Activated CD8-positive, alpha-beta memory T cell treated with anti-CD3 and anti-CD28 coated beads for 4 hours (primary cell): ENCODE results near the gene SMIM23.

Experiments
- DNase-seq, 2 donors: peaks; one replicate each; pipeline ENCODE4 v3.0.0-alpha.2; 2020; ENCODE audit warnings: low read depth in 2 of 2

SMIM23 gene

GRCh38 chr5:171785517-171785916, at the start of gene SMIM23:
SMIM23 (plus strand) TSS chr5:171785817; CDS start chr5:171785872, 55 bp downstream.
- DNase-seq, result no peak

GRCh38 chr5:171736976-171737891, 48.4 kb upstream of the SMIM23 start:
- DNase-seq, result no peak

GRCh38 chr5:171738501-171738900, 47.1 kb upstream of the SMIM23 start:
- DNase-seq, result no peak

- no peak for DNase-seq
These were observed 46.3 kb upstream of the SMIM23 start for GRCh38 chr5:171739271-171739670.

GRCh38 chr5:171743436-171744076, 42.1 kb upstream of the SMIM23 start:
- DNase-seq, result no peak

GRCh38 chr5:171744264-171744663, 41.4 kb upstream of the SMIM23 start:
- DNase-seq, result no peak

GRCh38 chr5:171744882-171745281, 40.7 kb upstream of the SMIM23 start:
- DNase-seq, result no peak

GRCh38 chr5:171745602-171746001, 40.0 kb upstream of the SMIM23 start:
- no peak for DNase-seq

- no peak for DNase-seq
These were observed 38.4 kb upstream of the SMIM23 start for GRCh38 chr5:171747061-171747859.

- DNase-seq, result no peak
These were observed 36.9 kb upstream of the SMIM23 start for GRCh38 chr5:171748720-171749119.

GRCh38 chr5:171749365-171749764, 36.3 kb upstream of the SMIM23 start:
- DNase-seq, result no peak

- DNase-seq, result no peak
These were observed 35.3 kb upstream of the SMIM23 start for GRCh38 chr5:171750311-171750788.

GRCh38 chr5:171755354-171755821, 30.2 kb upstream of the SMIM23 start:
- DNase-seq, result no peak

- DNase-seq, result no peak
These were observed 27.6 kb upstream of the SMIM23 start for GRCh38 chr5:171757853-171758535.

GRCh38 chr5:171759777-171760176, 25.8 kb upstream of the SMIM23 start:
- DNase-seq, result no peak

- no peak for DNase-seq
These were observed 23.5 kb upstream of the SMIM23 start for GRCh38 chr5:171762021-171762608.

- DNase-seq, result no peak
These were observed 22.7 kb upstream of the SMIM23 start for GRCh38 chr5:171762903-171763302.

- DNase-seq, result no peak
These were observed 21.4 kb upstream of the SMIM23 start for GRCh38 chr5:171764265-171764664.

GRCh38 chr5:171766875-171767274, 18.7 kb upstream of the SMIM23 start:
- DNase-seq, result no peak

GRCh38 chr5:171770153-171770552, 15.5 kb upstream of the SMIM23 start:
- no peak for DNase-seq

GRCh38 chr5:171771856-171772255, 13.8 kb upstream of the SMIM23 start:
- no peak for DNase-seq
